Skeletal muscle tissue (tissue), 4 donors: ENCODE measurements around the gene LEF1. TPM values are rescaled to one million over a fixed set of nuclear protein-coding genes. Genes with fewer than 3 reads are reported as not detected.

Experiments
- H3K27ac ChIP-seq: one replicate; pipeline ENCODE4 v1.7.0; 2013; ENCODE audit warnings: mild to moderate bottlenecking, low read depth, low read length, inconsistent platforms
- H3K27me3 ChIP-seq, 3 donors: one replicate each; pipeline ENCODE4 v1.7.0; 2013; ENCODE audit warnings: low read length in 3 of 3; ENCODE audit not compliant: control insufficient read depth in 3 of 3, insufficient read depth in 3 of 3
- H3K36me3 ChIP-seq, 3 donors: one replicate each; pipeline ENCODE4 v1.7.0; 2013; ENCODE audit warnings: low read length in 3 of 3; ENCODE audit not compliant: control insufficient read depth in 3 of 3, insufficient read depth in 3 of 3
- H3K4me1 ChIP-seq, 3 donors: one replicate each; pipeline ENCODE4 v1.7.0; 2013; ENCODE audit warnings: low read length in 3 of 3, mild to moderate bottlenecking in 3 of 3; ENCODE audit not compliant: control insufficient read depth in 3 of 3, insufficient read depth in 3 of 3
- H3K4me3 ChIP-seq, 3 donors: one replicate each; pipeline ENCODE4 v1.7.0; 2013; ENCODE audit warnings: low read length in 3 of 3
- H3K9ac ChIP-seq, 3 donors: one replicate each; pipeline ENCODE4 v1.7.0; 2013; ENCODE audit warnings: low read length in 3 of 3, mild to moderate bottlenecking in 3 of 3, moderate library complexity in 2 of 3, low read depth in 1 of 3
- H3K9me3 ChIP-seq, 3 donors: one replicate each; pipeline ENCODE4 v1.7.0; 2013; ENCODE audit warnings: low read length in 3 of 3; ENCODE audit not compliant: control insufficient read depth in 3 of 3
- total RNA-seq: library from RNA; depleted of rRNA; stranded (reverse); fragments of >200 nt; gene quantifications from one replicate; pipeline ENCODE4 v1.2.3, GENCODE V29; 2014
- donor health status: Osteomylitis.

Gene LEF1
- total RNA-seq, 1 donor from 2014 or later, result 4.7 TPM

DNA sequence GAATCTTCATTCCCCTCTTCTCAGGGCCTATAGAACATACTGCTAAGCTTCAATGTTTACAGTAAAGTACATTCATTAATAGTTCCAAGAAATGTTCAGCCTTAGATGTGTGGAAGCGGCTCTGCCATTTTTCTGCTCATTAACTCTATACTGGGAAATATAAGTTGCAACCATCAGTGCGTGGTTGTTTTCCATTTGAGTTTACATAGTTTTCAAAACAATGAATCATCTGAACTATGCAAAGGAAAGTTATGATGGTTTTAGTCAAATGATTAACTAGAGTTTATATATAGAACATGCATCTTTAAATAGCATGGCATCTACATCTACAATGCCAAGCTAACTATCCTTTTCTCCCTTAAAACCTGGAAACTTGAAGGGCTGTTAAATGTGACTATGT lies 29.6 kb downstream of the LEF1 start:
- no peaks in the 10 kb centered on the region for H3K27me3 ChIP-seq
- no peaks in the 10 kb centered on the region for H3K9me3 ChIP-seq
- no peak overlapping the region for H3K27ac ChIP-seq
- no peaks in the 10 kb centered on the region for H3K4me1 ChIP-seq
- H3K4me3 ChIP-seq, result no peak overlapping the region
- no peaks in the 10 kb centered on the region for H3K36me3 ChIP-seq
- H3K9ac ChIP-seq, result no peak overlapping the region

DNA sequence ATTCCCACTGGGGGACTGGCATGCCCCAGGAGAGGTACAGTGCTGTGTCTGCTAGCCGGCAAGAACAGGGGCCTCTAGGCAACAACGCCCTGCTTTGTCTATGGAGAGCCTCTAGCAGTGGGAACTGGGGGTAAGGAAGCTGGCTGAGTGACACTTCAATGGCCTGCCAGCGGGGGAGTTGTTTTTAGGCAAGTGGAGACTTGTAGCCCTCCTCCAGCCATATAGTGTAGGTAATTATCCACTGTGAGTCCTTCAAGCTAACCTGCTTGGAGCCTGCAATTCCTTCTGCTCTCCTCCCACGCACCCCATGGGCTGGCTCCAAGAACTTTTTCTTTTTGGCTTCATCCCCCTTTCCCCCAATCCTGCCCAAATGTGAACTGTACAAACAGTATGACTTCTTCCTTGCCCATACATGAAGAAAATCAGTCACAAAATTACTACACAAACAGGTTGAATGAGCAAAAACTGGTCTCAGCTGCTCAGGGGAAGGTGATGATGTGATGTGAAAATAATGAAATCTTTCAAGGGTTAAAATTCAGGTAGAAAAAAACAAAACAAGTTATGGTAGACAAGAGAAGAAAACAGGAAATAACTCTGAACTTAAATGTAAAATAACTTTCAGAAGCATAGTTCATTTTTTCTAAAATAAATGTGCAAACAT lies 33.1 kb downstream of the LEF1 start:
- no peaks in the 10 kb centered on the region for H3K9me3 ChIP-seq
- H3K4me1 ChIP-seq, result no peaks in the 10 kb centered on the region
- no peak overlapping the region for H3K4me3 ChIP-seq
- no peak overlapping the region for H3K9ac ChIP-seq
- no peaks in the 10 kb centered on the region for H3K36me3 ChIP-seq
- H3K27ac ChIP-seq, result no peak overlapping the region
- no peaks in the 10 kb centered on the region for H3K27me3 ChIP-seq

DNA sequence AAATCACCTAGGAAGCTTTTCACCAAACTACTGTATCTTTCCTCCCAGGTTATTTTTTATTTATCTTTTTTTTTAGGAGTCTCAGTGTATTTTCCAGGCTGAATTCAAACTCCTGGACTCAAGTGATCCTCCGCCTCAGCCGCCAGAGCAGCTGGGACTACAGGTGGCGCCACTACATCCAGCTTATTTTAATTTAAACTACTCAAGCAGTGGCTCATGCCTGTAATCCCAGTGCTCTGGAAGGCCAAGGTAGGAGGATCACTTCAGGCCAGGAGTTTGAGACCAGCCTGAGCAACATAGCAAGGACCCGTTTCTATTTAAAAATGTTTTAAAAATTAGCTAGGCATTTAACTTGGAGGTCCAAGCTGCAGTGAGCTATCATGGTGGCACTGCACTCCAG lies 37.8 kb downstream of the LEF1 start:
- Histone ChIP-seq H3K27ac (no peak overlapping the region), H3K9me3 (no peaks in the 10 kb centered on the region), H3K36me3 (no peaks in the 10 kb centered on the region), H3K4me3 (no peak overlapping the region), H3K9ac (no peak overlapping the region), H3K27me3 (no peaks in the 10 kb centered on the region), H3K4me1 (no peaks in the 10 kb centered on the region)

DNA sequence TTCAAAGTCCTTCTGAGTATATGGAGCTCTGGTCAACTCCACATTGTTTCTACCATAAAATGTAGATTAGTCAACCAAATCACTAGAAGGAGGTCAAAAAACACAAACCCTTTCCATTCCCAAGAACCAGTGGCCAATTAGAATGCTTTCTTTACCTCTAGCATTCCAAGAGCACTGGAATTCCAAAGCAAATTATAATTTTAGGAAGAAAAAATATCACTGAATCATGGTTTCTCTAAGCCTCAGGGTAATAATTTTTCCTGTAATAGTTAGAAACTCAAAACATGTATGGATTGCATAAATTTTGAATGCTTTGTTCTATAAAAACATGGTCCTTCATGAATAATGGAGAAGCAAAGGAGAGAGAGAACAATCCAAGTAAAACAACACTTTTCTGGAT lies 39.5 kb downstream of the LEF1 start:
- Histone ChIP-seq H3K27me3 (no peaks in the 10 kb centered on the region), H3K4me1 (no peaks in the 10 kb centered on the region), H3K27ac (no peak overlapping the region), H3K36me3 (no peaks in the 10 kb centered on the region), H3K9ac (no peak overlapping the region), H3K9me3 (no peaks in the 10 kb centered on the region), H3K4me3 (no peak overlapping the region)

DNA sequence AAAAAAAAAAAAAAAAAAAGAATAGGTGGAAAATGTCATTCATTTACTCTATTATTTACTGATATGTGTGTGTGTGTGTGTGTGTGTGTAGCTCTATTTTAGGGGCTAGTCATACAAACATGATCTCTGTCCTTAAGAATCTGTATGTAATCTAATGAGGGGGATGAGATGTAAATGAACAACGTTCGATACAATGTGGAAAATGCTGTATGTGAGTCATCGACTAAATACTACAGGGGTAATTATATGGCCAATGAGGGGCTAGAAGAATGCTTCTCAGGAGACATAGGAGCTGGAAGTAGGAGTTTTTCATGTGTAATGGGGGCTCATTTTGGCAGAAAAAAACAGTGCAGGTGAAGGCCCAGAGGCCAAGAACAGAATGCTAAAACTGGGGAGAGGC lies 41.9 kb downstream of the LEF1 start:
- no peaks in the 10 kb centered on the region for H3K4me1 ChIP-seq
- no peaks in the 10 kb centered on the region for H3K9me3 ChIP-seq
- H3K9ac ChIP-seq, result no peak overlapping the region
- no peak overlapping the region for H3K27ac ChIP-seq
- H3K36me3 ChIP-seq, result no peaks in the 10 kb centered on the region
- no peak overlapping the region for H3K4me3 ChIP-seq
- no peaks in the 10 kb centered on the region for H3K27me3 ChIP-seq

DNA sequence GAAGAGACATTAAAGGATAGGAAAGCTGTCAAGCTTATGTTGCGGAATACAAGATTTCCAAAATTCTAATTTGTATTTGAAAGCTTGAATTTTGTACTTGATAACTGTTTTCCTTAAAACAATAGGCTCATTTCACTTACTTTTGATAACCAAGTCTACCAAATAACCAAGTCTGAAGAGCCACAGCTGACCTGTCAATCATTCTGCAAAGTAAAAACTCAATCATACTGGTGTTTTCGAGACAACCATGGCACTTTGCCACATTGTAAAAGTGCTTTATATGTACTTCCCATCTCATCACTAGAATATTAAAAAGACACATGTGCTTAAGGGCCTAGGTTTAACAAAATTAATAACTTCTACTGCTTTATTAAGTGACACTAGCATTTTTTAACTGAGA lies 47.9 kb downstream of the LEF1 start:
- no peaks in the 10 kb centered on the region for H3K36me3 ChIP-seq
- H3K4me1 ChIP-seq, result no peaks in the 10 kb centered on the region
- no peaks in the 10 kb centered on the region for H3K27me3 ChIP-seq
- no peaks in the 10 kb centered on the region for H3K9me3 ChIP-seq
- no peak overlapping the region for H3K4me3 ChIP-seq
- no peak overlapping the region for H3K27ac ChIP-seq
- H3K9ac ChIP-seq, result no peak overlapping the region

DNA sequence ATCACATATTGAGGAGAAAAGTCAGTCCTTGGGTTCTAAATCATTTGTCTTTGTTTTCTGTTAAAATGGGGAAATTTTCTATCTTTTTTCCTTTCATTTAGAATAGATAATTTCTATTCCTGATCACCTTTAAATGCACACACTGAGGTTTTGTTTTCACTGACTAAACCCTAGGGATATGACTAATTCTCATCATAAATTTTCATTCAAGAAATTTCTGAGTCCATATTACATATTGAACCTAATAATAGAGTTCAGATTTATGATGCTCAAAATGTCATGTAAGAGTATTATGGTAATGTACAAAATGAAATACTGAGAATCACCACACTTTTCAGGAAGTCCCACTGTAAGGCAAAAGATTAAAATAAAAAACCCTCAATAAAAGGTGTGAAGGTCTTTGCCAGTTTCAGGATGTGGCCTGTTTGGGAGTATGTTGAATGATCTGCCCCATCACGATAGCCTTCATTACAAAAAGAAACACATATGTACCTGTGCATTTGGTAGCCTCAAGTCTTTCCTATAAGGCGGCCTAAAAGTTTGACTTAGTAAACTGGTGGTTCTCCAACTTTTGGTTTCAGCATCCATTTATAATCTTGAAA lies 49.4 kb downstream of the LEF1 start:
- Histone ChIP-seq H3K4me3 (no peak overlapping the region), H3K9me3 (no peaks in the 10 kb centered on the region), H3K4me1 (no peaks in the 10 kb centered on the region), H3K9ac (no peak overlapping the region), H3K27me3 (no peaks in the 10 kb centered on the region), H3K27ac (no peak overlapping the region), H3K36me3 (no peaks in the 10 kb centered on the region)

DNA sequence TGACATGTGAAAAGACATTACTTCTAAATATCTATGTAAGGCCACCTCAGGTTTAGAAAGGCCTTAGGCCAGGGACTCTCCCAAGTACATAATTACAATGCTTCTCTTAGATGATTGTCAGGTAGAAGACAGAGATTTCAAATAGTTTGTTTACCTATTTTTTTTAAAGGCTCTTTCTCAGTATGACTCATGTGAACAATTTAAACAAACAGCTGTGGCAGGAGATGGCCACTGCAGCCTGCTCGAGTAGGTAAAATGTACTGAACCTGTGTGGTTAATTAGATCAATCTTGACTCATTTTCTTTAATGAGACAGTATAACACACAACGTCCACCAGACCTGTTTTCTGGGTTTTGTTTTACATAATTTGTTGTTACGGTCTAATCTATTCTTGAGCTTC lies 50.2 kb downstream of the LEF1 start:
- Histone ChIP-seq H3K27me3 (no peaks in the 10 kb centered on the region), H3K4me3 (no peak overlapping the region), H3K9ac (no peak overlapping the region), H3K4me1 (no peaks in the 10 kb centered on the region), H3K36me3 (no peaks in the 10 kb centered on the region), H3K27ac (no peak overlapping the region), H3K9me3 (no peaks in the 10 kb centered on the region)

DNA sequence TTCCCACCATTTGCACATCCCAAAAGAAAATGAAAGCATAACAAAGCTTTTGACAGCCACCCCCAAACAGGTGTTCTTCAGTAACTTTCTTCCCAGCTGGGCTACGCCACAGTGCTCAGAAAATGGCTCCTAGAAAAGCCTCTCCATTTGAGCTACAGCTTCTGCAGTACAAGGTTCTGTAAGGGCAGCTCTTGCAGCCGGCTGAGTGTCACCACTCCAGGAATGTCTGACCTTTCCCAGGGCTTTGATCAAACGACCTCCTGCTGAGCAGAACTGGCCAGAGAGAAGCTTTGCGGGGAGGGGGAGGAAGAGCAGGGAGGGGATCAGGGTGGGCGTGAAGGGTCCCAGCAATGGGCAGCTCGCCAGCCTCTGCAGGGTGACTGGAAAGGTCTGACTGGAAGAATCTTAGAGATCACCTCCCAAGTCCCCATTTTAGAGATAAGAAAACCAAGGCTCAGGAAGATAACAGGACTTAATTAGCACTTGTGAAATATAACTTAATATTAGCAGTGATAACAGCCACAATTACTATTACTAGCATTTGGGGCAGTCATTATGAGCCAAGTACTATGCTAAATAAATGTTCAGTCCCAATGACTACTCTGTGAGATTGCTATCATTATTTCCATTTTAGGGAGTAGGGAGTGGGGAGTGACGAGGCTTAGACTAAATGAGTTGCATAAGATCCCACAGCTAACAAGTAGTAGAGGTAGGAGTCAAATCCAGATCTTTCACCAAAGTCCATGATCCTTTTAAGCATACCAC lies 51.1 kb downstream of the LEF1 start:
- no peaks in the 10 kb centered on the region for H3K36me3 ChIP-seq
- no peak overlapping the region for H3K9ac ChIP-seq
- H3K27me3 ChIP-seq, result no peaks in the 10 kb centered on the region
- H3K27ac ChIP-seq, result no peak overlapping the region
- no peak overlapping the region for H3K4me3 ChIP-seq
- H3K9me3 ChIP-seq, result no peaks in the 10 kb centered on the region
- H3K4me1 ChIP-seq, result no peaks in the 10 kb centered on the region

DNA sequence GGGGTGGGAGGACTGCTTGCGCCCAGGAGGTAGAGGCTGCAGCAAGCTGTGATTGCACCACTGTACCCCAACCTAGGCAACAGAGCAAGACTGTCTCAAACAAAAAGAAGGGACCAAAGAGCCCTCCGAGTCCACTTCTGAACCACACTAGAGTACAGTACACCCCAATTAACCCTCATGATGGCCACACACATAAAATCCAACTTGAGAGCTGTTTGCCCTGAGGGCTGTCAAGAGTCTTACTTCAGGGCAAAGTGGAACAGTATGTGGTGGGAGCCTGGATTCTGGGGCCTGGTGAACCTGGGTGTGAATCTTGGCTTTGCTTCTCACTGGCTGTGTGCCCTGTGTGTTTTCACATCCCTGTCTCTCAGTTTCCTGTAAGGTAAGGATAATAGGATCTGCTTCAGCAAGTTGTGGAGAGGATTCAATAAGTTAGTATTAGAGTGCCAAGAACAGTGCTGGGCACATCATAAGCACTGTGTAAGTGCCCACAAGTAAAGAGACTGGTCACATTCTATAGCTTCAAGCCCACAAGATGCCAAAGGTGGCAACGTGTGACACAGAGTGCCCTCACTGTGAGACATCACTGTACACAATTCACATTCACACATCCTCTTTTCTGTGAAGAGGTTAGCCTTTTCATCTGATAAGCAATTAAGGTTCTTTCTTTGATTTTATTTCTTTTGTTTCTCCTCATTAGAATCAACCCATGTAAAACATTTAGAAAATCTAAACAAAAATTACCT lies 52.1 kb downstream of the LEF1 start:
- H3K4me1 ChIP-seq, result no peaks in the 10 kb centered on the region
- no peak overlapping the region for H3K9ac ChIP-seq
- no peaks in the 10 kb centered on the region for H3K27me3 ChIP-seq
- H3K27ac ChIP-seq, result no peak overlapping the region
- no peaks in the 10 kb centered on the region for H3K9me3 ChIP-seq
- H3K4me3 ChIP-seq, result no peak overlapping the region
- no peaks in the 10 kb centered on the region for H3K36me3 ChIP-seq
